IMR-90 (cell line): Measurements from ENCODE around the gene TSEN54. TPM values are rescaled to one million over a fixed set of nuclear protein-coding genes. Genes with fewer than 3 reads are reported as not detected.

ENCODE experiments used
- ATAC-seq: fragments of 200-7000 bp; cut with Tn5 transposase; 2 replicates; pipeline ENCODE4 v1.9.1; 2020; ENCODE audit warnings: low read depth, mild to moderate bottlenecking, moderate library complexity
- BruUV-seq: library from RNA; stranded (reverse); fragments of 400-500 nt; replicated peaks from 2 replicates; lab custom pipeline; 2021; lab: Mats Ljungman, UMichigan
- CTCF ChIA-PET: fragments of 300-600 bp; formaldehyde crosslinking; extraction: SDS; loops from one replicate; lab custom pipeline; 2021; ENCODE audit warnings: antibody characterized with exemption; lab: Yijun Ruan, JAX
- POLR2A ChIA-PET: fragments of 300-600 bp; sonication (Branson Sonifier 250); formaldehyde crosslinking; loops from one replicate; lab custom pipeline; 2022; ENCODE audit warnings: antibody characterized with exemption; ENCODE audit not compliant: unreplicated experiment; lab: Charles Lee
- DNase-seq: peaks from one replicate; pipeline ENCODE4 v3.0.0; 2013
- H2AFZ ChIP-seq: replicated peaks from 2 replicates; pipeline ENCODE3; 2013; ENCODE audit warnings: low read length, mild to moderate bottlenecking; ENCODE audit not compliant: poor library complexity
- H2AK5ac ChIP-seq: 2 replicates; pipeline ENCODE4 v1.6.1; 2013; ENCODE audit warnings: low read depth, low read length, inconsistent platforms
- H2AK9ac ChIP-seq: replicated peaks from 2 replicates; pipeline ENCODE3; 2013; ENCODE audit warnings: mild to moderate bottlenecking, low read depth, low read length, moderate library complexity; ENCODE audit not compliant: poor library complexity
- H2BK120ac ChIP-seq: 2 replicates; pipeline ENCODE4 v1.6.1; 2013; ENCODE audit warnings: low read depth, low read length, inconsistent platforms
- H2BK15ac ChIP-seq: 3 replicates; pipeline ENCODE4 v1.6.1; 2013; ENCODE audit warnings: low read depth, low read length, inconsistent platforms
- H2BK20ac ChIP-seq: 2 replicates; pipeline ENCODE4 v1.6.1; 2013; ENCODE audit warnings: low read depth, mild to moderate bottlenecking, inconsistent platforms, low read length, moderate library complexity
- H2BK5ac ChIP-seq: 2 replicates; pipeline ENCODE4 v1.6.1; 2013; ENCODE audit warnings: mild to moderate bottlenecking, low read depth, low read length, inconsistent platforms; ENCODE audit not compliant: poor library complexity, severe bottlenecking
- H3K14ac ChIP-seq: replicated peaks from 2 replicates; pipeline ENCODE4 v1.6.1; 2013; ENCODE audit warnings: low read depth, low read length, inconsistent platforms
- H3K18ac ChIP-seq: 2 replicates; pipeline ENCODE4 v1.6.1; 2013; ENCODE audit warnings: low read depth, low read length, control low read depth
- H3K23ac ChIP-seq: 2 replicates; pipeline ENCODE4 v1.6.1; 2013; ENCODE audit warnings: low read depth, low read length, inconsistent platforms
- H3K27ac ChIP-seq: 2 replicates; pipeline ENCODE4 v1.5.1; 2013; ENCODE audit warnings: mild to moderate bottlenecking, control low read depth, low read length; ENCODE audit not compliant: insufficient read depth
- H3K27me3 ChIP-seq: 2 replicates; pipeline ENCODE4 v1.6.1; 2013; ENCODE audit warnings: low read length; ENCODE audit not compliant: control insufficient read depth, insufficient read depth
- H3K36me3 ChIP-seq: 2 replicates; pipeline ENCODE4 v1.6.1; 2013; ENCODE audit warnings: low read length, mixed read lengths; ENCODE audit not compliant: control insufficient read depth, insufficient read depth
- H3K4ac ChIP-seq: 2 replicates; pipeline ENCODE4 v1.6.1; 2013; ENCODE audit warnings: low read depth, low read length, inconsistent platforms
- H3K4me1 ChIP-seq: 2 replicates; pipeline ENCODE4 v1.6.1; 2013; ENCODE audit warnings: low read length, mixed read lengths; ENCODE audit not compliant: control insufficient read depth, insufficient read depth
- H3K4me2 ChIP-seq: 2 replicates; pipeline ENCODE4 v1.6.1; 2013; ENCODE audit warnings: low read depth, mild to moderate bottlenecking, control low read depth, low read length, moderate library complexity
- H3K4me3 ChIP-seq: 2 replicates; pipeline ENCODE4 v1.5.1; 2013; ENCODE audit warnings: low read depth, mild to moderate bottlenecking, control low read depth, low read length, moderate library complexity; ENCODE audit not compliant: insufficient read depth
- H3K56ac ChIP-seq: 2 replicates; pipeline ENCODE4 v1.6.1; 2013; ENCODE audit warnings: low read length, inconsistent platforms; ENCODE audit not compliant: insufficient read depth; ENCODE audit errors: extremely low read depth
- H3K79me1 ChIP-seq, 2 experiments: 2 replicates each; pipeline ENCODE4 v1.6.1; 2013; ENCODE audit warnings: low read length in 2 of 2, inconsistent platforms in 1 of 2, low read depth in 1 of 2
- H3K9ac ChIP-seq: 2 replicates; pipeline ENCODE4 v1.6.1; 2013; ENCODE audit warnings: low read depth, low read length, control low read depth
- H3K9me1 ChIP-seq: 2 replicates; pipeline ENCODE4 v1.6.1; 2013; ENCODE audit warnings: low read length, inconsistent platforms; ENCODE audit not compliant: insufficient read depth
- H3K9me3 ChIP-seq: 2 replicates; pipeline ENCODE4 v1.6.1; 2013; ENCODE audit warnings: low read length; ENCODE audit not compliant: control insufficient read depth, insufficient read depth
- H4K20me1 ChIP-seq: 2 replicates; pipeline ENCODE4 v1.6.1; 2013; ENCODE audit warnings: low read length, inconsistent platforms; ENCODE audit not compliant: insufficient read depth
- H4K5ac ChIP-seq: 2 replicates; pipeline ENCODE4 v1.6.1; 2013; ENCODE audit warnings: mild to moderate bottlenecking, low read depth, low read length, control low read depth
- H4K8ac ChIP-seq, 2 experiments: 2 replicates each; pipeline ENCODE4 v1.6.1; 2013; ENCODE audit warnings: low read depth in 2 of 2, low read length in 2 of 2, control low read depth in 1 of 2, inconsistent platforms in 1 of 2
- H4K91ac ChIP-seq: 2 replicates; pipeline ENCODE4 v1.6.1; 2013; ENCODE audit warnings: low read depth, low read length, inconsistent platforms; ENCODE audit not compliant: insufficient read depth
- BHLHE40 ChIP-seq: fragments of 150-350 bp; IDR thresholded peaks from 2 replicates; pipeline ENCODE4 v1.6.1; 2016; ENCODE audit warnings: mild to moderate bottlenecking, low read depth, low read length
- CHD1 ChIP-seq: IDR thresholded peaks from 2 replicates; pipeline ENCODE4 v1.6.1; 2012; ENCODE audit warnings: low read depth, low read length, improper control_type of control experiment
- FOS ChIP-seq: fragments of 150-350 bp; IDR thresholded peaks from 2 replicates; pipeline ENCODE4 v1.6.1; 2016; ENCODE audit warnings: low read depth, low read length
- MAFK ChIP-seq: IDR thresholded peaks from 2 replicates; pipeline ENCODE4 v1.6.1; 2012; ENCODE audit warnings: low read depth, low read length, improper control_type of control experiment
- MAZ ChIP-seq: IDR thresholded peaks from 2 replicates; pipeline ENCODE4 v1.6.1; 2012; ENCODE audit warnings: low read depth, mild to moderate bottlenecking, low read length, improper control_type of control experiment, moderate library complexity, borderline replicate concordance
- MXI1 ChIP-seq: IDR thresholded peaks from 2 replicates; pipeline ENCODE4 v1.6.1; 2012; ENCODE audit warnings: low read depth, mild to moderate bottlenecking, low read length, moderate library complexity, borderline replicate concordance
- NFE2L2 ChIP-seq: fragments of 150-350 bp; IDR thresholded peaks from 2 replicates; pipeline ENCODE4 v1.6.1; 2016; ENCODE audit warnings: low read depth, mild to moderate bottlenecking, low read length
- POLR2A ChIP-seq: IDR thresholded peaks from 2 replicates; pipeline ENCODE4 v1.6.1; 2012; ENCODE audit warnings: mild to moderate bottlenecking, low read depth, low read length
- RAD21 ChIP-seq: IDR thresholded peaks from 2 replicates; pipeline ENCODE4 v1.6.1; 2012; ENCODE audit warnings: low read length, improper control_type of control experiment
- RFX5 ChIP-seq: IDR thresholded peaks from 2 replicates; pipeline ENCODE4 v1.8.0; 2012; ENCODE audit warnings: low read depth, mild to moderate bottlenecking, low read length, moderate library complexity
- WGBS, 2 experiments: methylation state at CpG; one replicate each; pipeline versions ENCODE4 v1.1.5 to v1.1.7; 2013; ENCODE audit warnings: missing lambda C conversion rate in 2 of 2; ENCODE audit not compliant: insufficient read length in 1 of 2; ENCODE audit errors: extremely low coverage in 2 of 2; 5-methylcytosine and 5-hydroxymethylcytosine counted together
- dilution Hi-C: fragments of 300-500 bp; cut with HindIII; formaldehyde crosslinking; loops from one replicate; pipeline ENCODE4 v1.14.3; 2018; ENCODE audit warnings: low sequenced_read_pairs; ENCODE audit not compliant: unreplicated experiment
- in situ Hi-C: fragments of 300-500 bp; cut with MboI; formaldehyde crosslinking; loops from 3 replicates; pipeline ENCODE4 v1.14.3; 2019; ENCODE audit warnings: low sequenced_read_pairs, inconsistent platforms, mixed read lengths
- intact Hi-C: fragments of 100-400 bp; cut with micrococcal nuclease; formaldehyde crosslinking; loops from 2 replicates; pipeline ENCODE4 v1.10.0; 2022
- polyA plus RNA-seq, 3 experiments: library from polyadenylated mRNA; depleted of rRNA; stranded (reverse); fragments of >200 nt; gene quantifications; 2 replicates each; pipeline ENCODE4 v1.2.3, GENCODE V29; 2012; ENCODE audit warnings: low replicate concordance in 1 of 3
- total RNA-seq: library from RNA; depleted of rRNA; stranded (reverse); fragments of >200 nt; gene quantifications from 2 replicates; pipeline ENCODE4 v1.2.3, GENCODE V29; 2012
- TF ChIP-seq, protein P1 (sequence below): fragments of 150-350 bp; IDR thresholded peaks from 2 replicates; pipeline ENCODE4 v1.6.1; 2017; ENCODE audit warnings: mild to moderate bottlenecking, antibody characterized with exemption, low read length, low read depth

Gene TSEN54
- total and polyA plus RNA-seq, 2 of the 4 experiments (the other 2 are of a cell fraction), result 7.2 to 14.9 TPM

DNA sequence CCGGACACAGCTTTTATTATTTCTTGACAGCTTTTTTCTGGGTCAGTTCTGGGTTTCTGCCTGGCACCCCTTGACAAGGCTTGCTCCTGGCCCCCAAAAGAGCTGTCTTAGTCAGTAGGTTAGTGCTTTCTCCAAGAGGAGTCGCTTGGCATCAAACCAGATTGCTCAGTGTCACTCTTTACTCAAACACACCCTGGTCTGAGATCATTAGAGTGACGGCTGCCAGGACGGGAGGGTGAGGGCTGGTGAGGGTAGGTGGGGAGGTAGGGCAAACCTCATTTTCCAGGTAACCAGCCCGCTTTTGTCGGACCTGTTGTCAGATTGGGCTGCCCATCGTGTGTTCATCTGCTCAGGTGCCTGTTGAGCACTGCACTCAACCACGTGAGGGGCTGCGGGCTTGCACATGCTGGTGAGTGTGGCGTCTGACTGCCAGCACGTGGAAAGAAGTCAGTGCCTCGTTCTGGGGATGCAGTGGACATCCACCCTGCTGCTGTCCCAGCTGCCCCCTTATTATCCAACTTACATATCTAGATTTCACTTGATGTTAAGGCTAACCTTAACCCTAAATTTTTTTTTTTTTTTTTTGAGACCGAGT lies 47.5 kb upstream of the TSEN54 start:
- Histone ChIP-seq H2AK5ac (no peak overlapping the region), H4K91ac (no peak overlapping the region), H3K27ac (no peak overlapping the region), H3K4ac (no peak overlapping the region), H3K14ac (no peak overlapping the region), H3K9me1 (peaks cover 5% of the 10 kb centered on the region), H2BK15ac (no peak overlapping the region), H3K56ac (no peak overlapping the region), H3K4me2 (no peak overlapping the region), H3K18ac (no peak overlapping the region), H3K9me3 (no peaks in the 10 kb centered on the region), H3K4me3 (no peak overlapping the region), H3K36me3 (peaks cover 20% of the 10 kb centered on the region), H2AFZ (peak overlapping the region; percentile 24), H4K5ac (no peak overlapping the region), H2AK9ac (no peak overlapping the region), H2BK5ac (no peak overlapping the region), H3K27me3 (no peaks in the 10 kb centered on the region), H3K23ac (no peak overlapping the region), H3K4me1 (no peaks in the 10 kb centered on the region), H3K79me1 (peaks cover 14 to 38% of the 10 kb centered on the region in 2 experiments), H3K9ac (no peak overlapping the region), H2BK120ac (no peak overlapping the region), H2BK20ac (no peak overlapping the region), H4K20me1 (peaks cover 4% of the 10 kb centered on the region; the same call in 1 of the 2 replicates), H4K8ac (no peak overlapping the region)
- 100% methylated on average over 3 of the region's 13 CpGs; no CpG with 5 or more reads in 1 of the 2 experiments for WGBS, 2 experiments
- no peak for ATAC-seq
- intact Hi-C loops, result loop anchor here (5.0 kb wide), 1 partner anchor 37 kb away; no protein-coding TSS in a partner anchor
- ChIA-PET CTCF (no interaction called here), POLR2A (no interaction called here)
- DNase-seq, result no peak
- dilution Hi-C loops, result no loop called here
- no TSS peak for BruUV-seq
- in situ Hi-C loops, result no loop called here
- TF ChIP-seq MAFK (no peak), NFE2L2 (no peak), BHLHE40 (no peak), MAZ (no peak), MXI1 (no peak), RFX5 (no peak), RAD21 (no peak), POLR2A (no peak), FOS (no peak), CHD1 (no peak)
- TF ChIP-seq, protein P1, sequence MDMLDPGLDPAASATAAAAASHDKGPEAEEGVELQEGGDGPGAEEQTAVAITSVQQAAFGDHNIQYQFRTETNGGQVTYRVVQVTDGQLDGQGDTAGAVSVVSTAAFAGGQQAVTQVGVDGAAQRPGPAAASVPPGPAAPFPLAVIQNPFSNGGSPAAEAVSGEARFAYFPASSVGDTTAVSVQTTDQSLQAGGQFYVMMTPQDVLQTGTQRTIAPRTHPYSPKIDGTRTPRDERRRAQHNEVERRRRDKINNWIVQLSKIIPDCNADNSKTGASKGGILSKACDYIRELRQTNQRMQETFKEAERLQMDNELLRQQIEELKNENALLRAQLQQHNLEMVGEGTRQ, result no peak
